ENCODE data around the gene EFL1. TPM values are rescaled to one million over a fixed set of nuclear protein-coding genes. Genes with fewer than 3 reads are reported as not detected.
"Not testable (repeated sequence)": the region's sequence is repeated elsewhere in the genome, so short reads cannot be mapped to it uniquely, and the experiment has no call there.

The EFL1 gene
- total and polyA plus RNA-seq, 11 donors: 3.5 to 19.2 (median 15.6) TPM

GRCh38 chr15:82263350-82263749 is 816 bp upstream of the EFL1 start:
- WGBS, 4 donors: 31 to 37% (median 32%) methylated on average over 3 of the region's 3 CpGs
- Histone ChIP-seq H3K9me3 (no peaks in the 10 kb centered on the region), H3K36me3 (peaks cover 0 to 13% (median 6%) of the 10 kb centered on the region in 9 donors), H3K4me1 (peaks cover 0 to 33% (median 20%) of the 10 kb centered on the region in 12 donors), H3K4me3 (peak overlapping the region in 10 of 12 donors; percentile 73 to 97 (median 90)), H3K27me3 (no peaks in the 10 kb centered on the region), H3K27ac (peak overlapping the region in 3 of 12 donors; percentile 80 to 86 (median 81))
- no peak for TF ChIP-seq POLR2A (IDR thresholded peaks at IDR 0.05)
- TF ChIP-seq, protein P1, sequence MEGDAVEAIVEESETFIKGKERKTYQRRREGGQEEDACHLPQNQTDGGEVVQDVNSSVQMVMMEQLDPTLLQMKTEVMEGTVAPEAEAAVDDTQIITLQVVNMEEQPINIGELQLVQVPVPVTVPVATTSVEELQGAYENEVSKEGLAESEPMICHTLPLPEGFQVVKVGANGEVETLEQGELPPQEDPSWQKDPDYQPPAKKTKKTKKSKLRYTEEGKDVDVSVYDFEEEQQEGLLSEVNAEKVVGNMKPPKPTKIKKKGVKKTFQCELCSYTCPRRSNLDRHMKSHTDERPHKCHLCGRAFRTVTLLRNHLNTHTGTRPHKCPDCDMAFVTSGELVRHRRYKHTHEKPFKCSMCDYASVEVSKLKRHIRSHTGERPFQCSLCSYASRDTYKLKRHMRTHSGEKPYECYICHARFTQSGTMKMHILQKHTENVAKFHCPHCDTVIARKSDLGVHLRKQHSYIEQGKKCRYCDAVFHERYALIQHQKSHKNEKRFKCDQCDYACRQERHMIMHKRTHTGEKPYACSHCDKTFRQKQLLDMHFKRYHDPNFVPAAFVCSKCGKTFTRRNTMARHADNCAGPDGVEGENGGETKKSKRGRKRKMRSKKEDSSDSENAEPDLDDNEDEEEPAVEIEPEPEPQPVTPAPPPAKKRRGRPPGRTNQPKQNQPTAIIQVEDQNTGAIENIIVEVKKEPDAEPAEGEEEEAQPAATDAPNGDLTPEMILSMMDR (IDR thresholded peaks at IDR 0.05): no peak
- DNase-seq (no peak), ATAC-seq (no peak)
- intact Hi-C loops (cut with DNase I): no loop called here

- H3K4me1 ChIP-seq: peaks cover 0 to 31% (median 20%) of the 10 kb centered on the region in 12 donors
- H3K27ac ChIP-seq: peak overlapping the region in 11 of 12 donors; percentile 36 to 86 (median 80)
- WGBS, 4 donors: 3 to 7% (median 4%) methylated on average over 19 of the region's 19 CpGs
- peak in 2 of 5 donors; percentile 24 to 38 for DNase-seq
- H3K27me3 ChIP-seq; H3K9me3 ChIP-seq; intact Hi-C loops (cut with DNase I): not testable (repeated sequence)
- peak overlapping the region; percentile 73 to 97 (median 88) for H3K4me3 ChIP-seq
- ATAC-seq: peak; percentile 13 to 63 (median 21)
- H3K36me3 ChIP-seq: peaks cover 0 to 28% (median 21%) of the 10 kb centered on the region in 9 donors
These were observed 740 bp downstream of the EFL1 start for GRCh38 chr15:82261566-82262421.

- ATAC-seq; intact Hi-C loops (cut with DNase I); H3K27ac ChIP-seq; DNase-seq; H3K9me3 ChIP-seq; H3K4me1 ChIP-seq; H3K27me3 ChIP-seq; H3K4me3 ChIP-seq: not testable (repeated sequence)
- 88 to 100% (median 91%) methylated on average over 3 of the region's 3 CpGs for WGBS, 4 donors
- peaks cover 0 to 46% (median 29%) of the 10 kb centered on the region in 9 donors for H3K36me3 ChIP-seq
These were observed 14.3 kb downstream of the EFL1 start for GRCh38 chr15:82248261-82248660.

- DNase-seq; H3K9me3 ChIP-seq; H3K4me3 ChIP-seq; H3K4me1 ChIP-seq; H3K27me3 ChIP-seq; H3K27ac ChIP-seq; intact Hi-C loops (cut with DNase I); ATAC-seq: not testable (repeated sequence)
- peaks cover 0 to 34% (median 23%) of the 10 kb centered on the region in 9 donors for H3K36me3 ChIP-seq
- WGBS, 4 donors: 93 to 99% (median 96%) methylated on average over 5 of the region's 5 CpGs
These were observed 16.6 kb downstream of the EFL1 start for GRCh38 chr15:82245956-82246355.

- H3K27ac ChIP-seq; intact Hi-C loops (cut with DNase I); ATAC-seq; DNase-seq; H3K27me3 ChIP-seq; H3K4me1 ChIP-seq; H3K9me3 ChIP-seq; H3K4me3 ChIP-seq: not testable (repeated sequence)
- WGBS, 4 donors: 65 to 72% (median 69%) methylated on average over 3 to 4 of the region's 5 CpGs
- H3K36me3 ChIP-seq: peaks cover 0 to 50% (median 39%) of the 10 kb centered on the region in 9 donors
These were observed 18.9 kb downstream of the EFL1 start for GRCh38 chr15:82243644-82244043.

DNA sequence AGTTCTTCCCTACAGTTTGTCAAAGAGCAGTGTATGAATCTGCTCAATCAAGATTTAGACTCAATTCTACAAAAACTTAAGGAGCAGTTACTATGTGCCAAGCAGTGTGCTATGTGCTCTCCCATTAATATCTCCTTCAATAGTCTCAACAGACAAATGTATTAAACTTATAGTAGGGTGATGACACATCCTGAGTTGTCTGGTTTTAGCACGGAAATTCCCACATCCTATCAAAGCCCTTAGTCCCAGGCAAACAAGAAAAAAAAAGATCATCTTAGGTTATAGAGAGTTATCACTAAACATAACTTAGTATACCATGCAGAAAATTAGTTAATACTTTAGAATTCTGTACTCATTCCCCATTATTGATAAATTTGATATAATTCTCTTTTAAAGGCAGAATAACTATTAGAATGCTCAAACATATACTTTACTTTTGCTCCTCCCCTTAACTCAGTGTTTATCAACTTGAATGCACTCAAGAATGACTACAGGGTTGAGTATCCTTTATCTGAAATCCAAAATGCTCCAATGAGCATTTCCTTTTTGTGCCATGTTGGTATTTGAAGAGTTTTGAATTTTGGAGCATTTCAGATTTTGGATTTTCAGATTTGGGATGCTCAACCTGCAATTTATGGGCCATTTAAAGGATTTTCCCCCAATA is 20.6 kb downstream of the EFL1 start:
- H3K4me3 ChIP-seq; H3K27me3 ChIP-seq; DNase-seq; H3K27ac ChIP-seq; ATAC-seq; intact Hi-C loops (cut with DNase I); H3K4me1 ChIP-seq; H3K9me3 ChIP-seq: not testable (repeated sequence)
- peaks cover 0 to 61% (median 52%) of the 10 kb centered on the region in 9 donors for H3K36me3 ChIP-seq
- WGBS, 4 donors: 69 to 79% (median 74%) methylated on average over 1 of the region's 1 CpG

Measured in heart left ventricle (tissue), 16 donors.